Uterus (tissue), 4 donors: ENCODE data around the gene PURA. TPM values are rescaled to one million over a fixed set of nuclear protein-coding genes. Genes with fewer than 3 reads are reported as not detected.

ENCODE experiments used
- DNase-seq, 2 donors: peaks; one replicate each; pipeline ENCODE4 v3.0.0-alpha.2; 2019 to 2020
- H3K27ac ChIP-seq, 2 donors: fragments of 200-600 bp; sonication (generic); 1 replicate in 1 of 2; 2 replicates in 1 of 2; pipeline ENCODE4 v1.5.1; 2016 to 2018
- H3K27me3 ChIP-seq, 2 donors: fragments of 200-600 bp; sonication (generic); one replicate each; pipeline ENCODE4 v1.5.1; 2018 to 2019; ENCODE audit warnings: control low read depth in 1 of 2
- H3K36me3 ChIP-seq, 2 donors: fragments of 200-600 bp; sonication (generic); one replicate each; pipeline ENCODE4 v1.5.1; 2019; ENCODE audit warnings: control low read depth in 1 of 2
- H3K4me1 ChIP-seq, 2 donors: fragments of 200-600 bp; sonication (generic); one replicate each; pipeline ENCODE4 v1.5.1; 2018 to 2019; ENCODE audit warnings: control low read depth in 1 of 2
- H3K4me3 ChIP-seq, 2 donors: fragments of 200-600 bp; sonication (generic); 1 replicate in 1 of 2; 2 replicates in 1 of 2; pipeline ENCODE4 v1.5.1; 2018 to 2019; ENCODE audit warnings: mild to moderate bottlenecking in 1 of 2
- H3K9me3 ChIP-seq, 2 donors: fragments of 200-600 bp; sonication (generic); one replicate each; pipeline ENCODE4 v1.5.1; 2019; ENCODE audit warnings: control low read depth in 1 of 2
- POLR2A ChIP-seq, 2 donors: fragments of 450-650 bp; IDR thresholded peaks; one replicate each; pipeline ENCODE4 v1.6.1; 2016; ENCODE audit warnings: antibody characterized with exemption in 2 of 2, mild to moderate bottlenecking in 1 of 2, moderate library complexity in 1 of 2
- intact Hi-C: fragments of 100-400 bp; cut with DNase I; formaldehyde crosslinking; loops from one replicate; pipeline ENCODE4 v1.15.1; 2023; ENCODE audit warnings: low total_unique reads
- total RNA-seq, 4 donors: library from RNA; depleted of rRNA in 3 of 4; stranded (reverse); fragments of >200 nt in 3 of 4; gene quantifications; one replicate each; pipeline versions ENCODE4 v1.1.0 to v1.2.4, GENCODE V29; 2014 to 2023
- TF ChIP-seq, protein P1 (sequence below), 4 experiments: fragments of 200-600 bp in 2 of 4; fragments of 450-650 bp in 2 of 4; sonication (generic) in 2 of 4; IDR thresholded peaks; one replicate each; pipeline ENCODE4 v1.5.1; 2016 to 2019; ENCODE audit warnings: antibody characterized with exemption in 4 of 4, mild to moderate bottlenecking in 2 of 4, moderate library complexity in 1 of 4
- donor health status: DM: yes; HTN: yes; CAD: no.

The PURA gene
- total RNA-seq = 10 to 100 TPM; 16.1 to 48.9 (median 22.2) TPM

DNA sequence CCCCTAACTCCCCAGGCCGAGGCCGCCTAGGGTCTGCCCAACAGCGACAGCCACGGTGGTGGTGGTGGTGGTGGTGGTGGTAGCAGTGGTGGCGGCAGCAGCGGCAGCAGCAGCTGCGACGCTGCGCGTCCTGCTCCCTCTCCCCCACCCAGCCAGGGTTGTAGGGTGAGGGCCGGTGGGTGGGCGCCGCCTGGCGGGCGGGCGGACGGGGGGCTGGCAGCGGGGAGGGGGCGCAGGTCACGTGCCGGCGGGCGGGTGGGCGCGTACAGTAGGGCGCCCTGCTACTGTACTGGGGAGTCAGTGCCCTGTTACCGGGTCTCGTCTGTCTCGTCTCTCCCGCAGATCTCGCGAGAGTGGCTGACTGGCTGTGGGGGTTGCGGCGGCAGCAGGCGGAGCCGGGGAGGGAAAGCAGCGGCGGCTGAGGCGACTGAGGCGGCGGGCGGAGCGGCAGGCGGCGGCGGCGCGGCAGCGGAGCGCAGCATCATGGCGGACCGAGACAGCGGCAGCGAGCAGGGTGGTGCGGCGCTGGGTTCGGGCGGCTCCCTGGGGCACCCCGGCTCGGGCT, at the start of gene PURA:
PURA (plus strand) TSS at position 411 of the 565 bp plus-strand sequence; CDS start at position 484, 73 bp downstream.
- TF ChIP-seq POLR2A (IDR thresholded peaks at IDR 0.05) = peak; percentile 48 to 79
- TF ChIP-seq, protein P1, sequence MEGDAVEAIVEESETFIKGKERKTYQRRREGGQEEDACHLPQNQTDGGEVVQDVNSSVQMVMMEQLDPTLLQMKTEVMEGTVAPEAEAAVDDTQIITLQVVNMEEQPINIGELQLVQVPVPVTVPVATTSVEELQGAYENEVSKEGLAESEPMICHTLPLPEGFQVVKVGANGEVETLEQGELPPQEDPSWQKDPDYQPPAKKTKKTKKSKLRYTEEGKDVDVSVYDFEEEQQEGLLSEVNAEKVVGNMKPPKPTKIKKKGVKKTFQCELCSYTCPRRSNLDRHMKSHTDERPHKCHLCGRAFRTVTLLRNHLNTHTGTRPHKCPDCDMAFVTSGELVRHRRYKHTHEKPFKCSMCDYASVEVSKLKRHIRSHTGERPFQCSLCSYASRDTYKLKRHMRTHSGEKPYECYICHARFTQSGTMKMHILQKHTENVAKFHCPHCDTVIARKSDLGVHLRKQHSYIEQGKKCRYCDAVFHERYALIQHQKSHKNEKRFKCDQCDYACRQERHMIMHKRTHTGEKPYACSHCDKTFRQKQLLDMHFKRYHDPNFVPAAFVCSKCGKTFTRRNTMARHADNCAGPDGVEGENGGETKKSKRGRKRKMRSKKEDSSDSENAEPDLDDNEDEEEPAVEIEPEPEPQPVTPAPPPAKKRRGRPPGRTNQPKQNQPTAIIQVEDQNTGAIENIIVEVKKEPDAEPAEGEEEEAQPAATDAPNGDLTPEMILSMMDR (IDR thresholded peaks at IDR 0.05) = peak in 1 of 4 experiments; percentile 23
- peak within 1 kb of the TSS; percentile 91 to 94 for H3K27ac ChIP-seq
- no peaks in the 10 kb centered on the region for H3K27me3 ChIP-seq
- peak; percentile 95 for DNase-seq
- H3K4me3 ChIP-seq = peak within 1 kb of the TSS; percentile 64 to 92
- H3K36me3 ChIP-seq = no peaks in the 10 kb centered on the region
- peaks cover 5 to 14% of the 10 kb centered on the region in 2 donors for H3K4me1 ChIP-seq
- H3K9me3 ChIP-seq = no peaks in the 10 kb centered on the region
- intact Hi-C loops = no loop called here

DNA sequence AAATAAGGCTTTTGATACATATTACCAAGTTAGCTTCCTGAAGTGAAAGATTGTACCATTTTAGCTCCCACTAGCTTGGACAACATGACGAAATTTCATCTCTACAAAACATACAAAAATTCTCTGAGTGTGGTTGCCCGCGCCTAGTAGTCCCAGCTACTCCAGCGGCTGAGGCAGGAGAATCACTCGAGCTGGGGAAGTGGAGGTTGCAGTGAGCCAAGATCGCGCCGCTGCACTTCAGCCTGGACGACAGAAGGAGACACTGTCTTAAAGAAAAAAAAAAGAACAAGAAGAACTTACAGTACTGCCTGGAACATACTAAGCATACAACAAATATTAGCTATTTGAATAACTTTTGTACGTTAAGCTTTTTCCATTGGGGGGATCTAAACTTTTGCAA, 41.1 kb upstream of the PURA start:
- intact Hi-C loops = loop anchor here (5.0 kb wide), 1 partner anchor 79 kb away; no protein-coding TSS in a partner anchor
- Histone ChIP-seq H3K36me3 (no peaks in the 10 kb centered on the region), H3K9me3 (no peaks in the 10 kb centered on the region), H3K27me3 (no peaks in the 10 kb centered on the region), H3K27ac (no peak overlapping the region), H3K4me3 (no peak overlapping the region), H3K4me1 (no peaks in the 10 kb centered on the region)
- no peak for DNase-seq
- TF ChIP-seq, protein P1 (IDR thresholded peaks at IDR 0.05) = no peak
- TF ChIP-seq POLR2A (IDR thresholded peaks at IDR 0.05) = no peak

DNA sequence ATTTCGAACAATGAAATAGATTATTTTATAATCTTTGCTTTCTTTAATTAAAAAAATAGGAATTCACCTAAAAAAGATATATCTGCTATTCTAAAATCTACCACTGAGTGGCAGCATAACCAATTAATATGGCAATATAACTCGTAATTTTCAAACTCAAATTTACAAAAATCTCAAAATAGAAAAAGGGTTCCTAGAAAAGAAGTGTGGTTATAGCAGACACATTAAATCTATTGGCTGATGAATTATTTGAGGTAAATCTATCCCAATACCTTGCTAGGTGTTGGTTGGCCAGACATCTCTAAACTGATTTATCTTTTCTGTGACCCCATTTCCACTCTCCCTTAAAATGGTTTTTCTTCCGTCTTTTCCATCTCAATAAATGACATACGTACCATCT, 40.6 kb upstream of the PURA start:
- DNase-seq = no peak
- Histone ChIP-seq H3K4me1 (no peaks in the 10 kb centered on the region), H3K36me3 (no peaks in the 10 kb centered on the region), H3K9me3 (no peaks in the 10 kb centered on the region), H3K4me3 (no peak overlapping the region), H3K27me3 (no peaks in the 10 kb centered on the region), H3K27ac (no peak overlapping the region)
- TF ChIP-seq, protein P1 (IDR thresholded peaks at IDR 0.05) = peak; percentile 53 to 68 (median 66)
- TF ChIP-seq POLR2A (IDR thresholded peaks at IDR 0.05) = no peak
- intact Hi-C loops = loop anchor here (5.0 kb wide), 1 partner anchor 79 kb away; no protein-coding TSS in a partner anchor

DNA sequence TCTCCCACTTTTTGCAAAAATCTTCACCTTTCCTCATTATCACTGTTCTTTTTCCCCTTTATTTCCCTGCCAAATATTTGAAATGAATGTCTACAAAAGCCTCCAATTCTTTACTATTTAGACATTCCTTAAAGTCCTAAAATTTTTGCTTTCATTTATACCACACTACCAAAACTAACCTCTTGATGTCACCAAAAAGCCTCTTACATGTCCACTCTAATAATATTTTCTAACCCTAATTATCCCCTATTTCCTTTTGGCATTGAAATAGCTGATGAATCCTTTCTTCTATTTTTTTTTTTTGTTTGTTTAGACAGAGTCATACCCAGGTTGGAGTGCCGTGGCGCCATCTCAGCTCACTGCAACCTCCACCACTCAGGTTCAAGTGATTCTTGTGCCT, 38.5 kb upstream of the PURA start:
- Histone ChIP-seq H3K36me3 (no peaks in the 10 kb centered on the region), H3K4me3 (no peak overlapping the region), H3K9me3 (no peaks in the 10 kb centered on the region), H3K27ac (no peak overlapping the region), H3K27me3 (no peaks in the 10 kb centered on the region), H3K4me1 (no peaks in the 10 kb centered on the region)
- DNase-seq = no peak
- intact Hi-C loops = no loop called here
- TF ChIP-seq, protein P1 (IDR thresholded peaks at IDR 0.05) = no peak
- TF ChIP-seq POLR2A (IDR thresholded peaks at IDR 0.05) = no peak

DNA sequence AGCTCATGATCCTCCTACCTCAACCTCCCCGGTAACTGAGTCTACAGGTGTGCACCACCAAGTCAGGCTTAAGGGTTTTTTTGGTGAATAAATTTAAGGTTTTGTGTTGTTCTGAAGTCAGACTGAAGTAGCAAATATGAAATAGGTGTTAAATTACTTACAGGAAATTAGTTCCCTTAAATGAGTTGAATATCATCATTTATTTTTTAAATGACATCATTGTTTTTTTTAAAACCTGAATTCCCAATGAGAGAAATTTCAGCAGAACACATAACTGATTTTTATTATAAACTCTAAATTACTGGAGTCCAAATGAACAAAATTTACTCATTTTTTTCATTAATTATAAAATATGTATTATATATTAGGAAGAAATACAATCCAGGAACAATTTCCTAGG, 37.8 kb upstream of the PURA start:
- no peak overlapping the region for H3K4me3 ChIP-seq
- DNase-seq = no peak
- no peak overlapping the region for H3K27ac ChIP-seq
- no peaks in the 10 kb centered on the region for H3K9me3 ChIP-seq
- TF ChIP-seq POLR2A (IDR thresholded peaks at IDR 0.05) = no peak
- TF ChIP-seq, protein P1 (IDR thresholded peaks at IDR 0.05) = no peak
- H3K27me3 ChIP-seq = no peaks in the 10 kb centered on the region
- H3K36me3 ChIP-seq = no peaks in the 10 kb centered on the region
- intact Hi-C loops = no loop called here
- H3K4me1 ChIP-seq = no peaks in the 10 kb centered on the region
